ENCODE results near the gene CTPS2. TPM values are rescaled to one million over a fixed set of nuclear protein-coding genes. Genes with fewer than 3 reads are reported as not detected.

Gene CTPS2
- total RNA-seq, 2 donors from 2014 or later: 3.4 to 4.1 TPM

Other genes with a start within 250 kb of the CTPS2 start
- gene S100G, start 62.5 kb downstream of the CTPS2 start, total RNA-seq: not detected
- gene SYAP1, start 6.9 kb upstream of the CTPS2 start, total RNA-seq: 10 to 100 TPM; 31.3 to 35.2 TPM
- gene TXLNG, start 73.8 kb upstream of the CTPS2 start, total RNA-seq: 10 to 100 TPM; 19.9 to 21.7 TPM
- 100 to 1,000 TPM; 103 to 105 TPM for gene RBBP7, start 157.7 kb upstream of the CTPS2 start, total RNA-seq
- gene REPS2, start 234.0 kb upstream of the CTPS2 start, total RNA-seq: 1 to 10 TPM in 1 of 2 donors, under 1 TPM in 1; 0.35 to 3.3 TPM

Data from T-helper 17 cell (primary cell).